Right atrium auricular region (tissue), 2 donors: ENCODE data around the gene COL8A2. TPM values are rescaled to one million over a fixed set of nuclear protein-coding genes. Genes with fewer than 3 reads are reported as not detected.
A peak's percentile ranks its signal among the peaks of the same experiment; 100 is the strongest.

ENCODE experiments used
- DNase-seq: peaks from one replicate; pipeline ENCODE4 v3.0.0-alpha.2; 2019; ENCODE audit warnings: low spot score
- H3K27ac ChIP-seq, 2 donors: fragments of 200-600 bp; sonication (generic); 1 replicate in 1 of 2; 2 replicates in 1 of 2; pipeline ENCODE4 v1.5.1; 2016 to 2019
- H3K27me3 ChIP-seq, 2 donors: fragments of 200-600 bp; sonication (generic); one replicate each; pipeline versions ENCODE4 v1.5.1 to v1.6.0; 2017 to 2019
- H3K36me3 ChIP-seq: fragments of 200-600 bp; sonication (generic); one replicate; pipeline ENCODE4 v1.5.1; 2016
- H3K4me1 ChIP-seq, 2 donors: fragments of 200-600 bp; sonication (generic); one replicate each; pipeline versions ENCODE4 v1.5.1 to v1.6.0; 2017 to 2019
- H3K4me3 ChIP-seq, 2 donors: fragments of 200-600 bp; sonication (generic); 1 replicate in 1 of 2; 2 replicates in 1 of 2; pipeline ENCODE4 v1.5.1; 2017 to 2019; ENCODE audit warnings: mild to moderate bottlenecking in 1 of 2, moderate library complexity in 1 of 2
- H3K9me3 ChIP-seq, 2 donors: fragments of 200-600 bp; sonication (generic); one replicate each; pipeline ENCODE4 v1.5.1; 2019
- CTCF ChIP-seq, 2 donors: fragments of 200-600 bp; sonication (generic); IDR thresholded peaks; one replicate each; pipeline ENCODE4 v1.5.1; 2019; ENCODE audit warnings: antibody characterized with exemption in 2 of 2
- total RNA-seq, 2 donors: library from RNA; depleted of rRNA; stranded (reverse); fragments of >200 nt; gene quantifications; one replicate each; pipeline ENCODE4 v1.1.0, GENCODE V29; 2016

COL8A2 gene
- total RNA-seq, 2 donors from 2014 or later, result 3.5 to 4.5 TPM

GRCh38 chr1:36133484-36133883 lies 8.5 kb upstream of the COL8A2 start:
- H3K4me1 ChIP-seq, result peaks cover 0 to 51% of the 10 kb centered on the region in 2 donors
- no peak for TF ChIP-seq CTCF (IDR thresholded peaks at IDR 0.05)
- H3K27me3 ChIP-seq, result no peaks in the 10 kb centered on the region
- no peak overlapping the region for H3K4me3 ChIP-seq
- peak overlapping the region in 1 of 2 donors; percentile 2 for H3K27ac ChIP-seq
- H3K9me3 ChIP-seq, result no peaks in the 10 kb centered on the region
- no peak for DNase-seq
- peaks cover 14% of the 10 kb centered on the region for H3K36me3 ChIP-seq

- TF ChIP-seq CTCF (IDR thresholded peaks at IDR 0.05), result no peak
- Histone ChIP-seq H3K4me1 (peaks cover 0 to 45% of the 10 kb centered on the region in 2 donors), H3K36me3 (no peaks in the 10 kb centered on the region), H3K27me3 (no peaks in the 10 kb centered on the region), H3K27ac (no peak overlapping the region), H3K9me3 (no peaks in the 10 kb centered on the region), H3K4me3 (no peak overlapping the region)
- DNase-seq, result no peak
Observed at GRCh38 chr1:36132029-36132428, 7.0 kb upstream of the COL8A2 start.

- Histone ChIP-seq H3K36me3 (no peaks in the 10 kb centered on the region), H3K27me3 (no peaks in the 10 kb centered on the region), H3K27ac (no peak overlapping the region), H3K4me3 (no peak overlapping the region), H3K4me1 (peaks cover 0 to 17% of the 10 kb centered on the region in 2 donors), H3K9me3 (no peaks in the 10 kb centered on the region)
- DNase-seq, result no peak
- no peak for TF ChIP-seq CTCF (IDR thresholded peaks at IDR 0.05)
Observed at GRCh38 chr1:36128905-36129206, 3.8 kb upstream of the COL8A2 start.

GRCh38 chr1:36128126-36128904 lies 3.3 kb upstream of the COL8A2 start:
- Histone ChIP-seq H3K27ac (no peak overlapping the region), H3K9me3 (no peaks in the 10 kb centered on the region), H3K4me1 (peaks cover 0 to 17% of the 10 kb centered on the region in 2 donors), H3K27me3 (no peaks in the 10 kb centered on the region), H3K4me3 (no peak overlapping the region), H3K36me3 (no peaks in the 10 kb centered on the region)
- DNase-seq, result no peak
- no peak for TF ChIP-seq CTCF (IDR thresholded peaks at IDR 0.05)

- no peak for TF ChIP-seq CTCF (IDR thresholded peaks at IDR 0.05)
- no peaks in the 10 kb centered on the region for H3K27me3 ChIP-seq
- peaks cover 0 to 18% of the 10 kb centered on the region in 2 donors for H3K4me1 ChIP-seq
- H3K9me3 ChIP-seq, result no peaks in the 10 kb centered on the region
- H3K4me3 ChIP-seq, result no peak overlapping the region
- H3K27ac ChIP-seq, result no peak overlapping the region
- no peak for DNase-seq
- no peaks in the 10 kb centered on the region for H3K36me3 ChIP-seq
Observed at GRCh38 chr1:36126797-36127500, 1.9 kb upstream of the COL8A2 start.
